Amniotic stem cell (primary cell): ENCODE measurements around the gene BTNL9.
"Not testable (repeated sequence)": the region's sequence is repeated elsewhere in the genome, so short reads cannot be mapped to it uniquely, and the experiment has no call there.

Source experiments
- DNase-seq: peaks from one replicate; lab custom pipeline; 2025; lab: John Stamatoyannopoulos, UW

Gene BTNL9

DNA sequence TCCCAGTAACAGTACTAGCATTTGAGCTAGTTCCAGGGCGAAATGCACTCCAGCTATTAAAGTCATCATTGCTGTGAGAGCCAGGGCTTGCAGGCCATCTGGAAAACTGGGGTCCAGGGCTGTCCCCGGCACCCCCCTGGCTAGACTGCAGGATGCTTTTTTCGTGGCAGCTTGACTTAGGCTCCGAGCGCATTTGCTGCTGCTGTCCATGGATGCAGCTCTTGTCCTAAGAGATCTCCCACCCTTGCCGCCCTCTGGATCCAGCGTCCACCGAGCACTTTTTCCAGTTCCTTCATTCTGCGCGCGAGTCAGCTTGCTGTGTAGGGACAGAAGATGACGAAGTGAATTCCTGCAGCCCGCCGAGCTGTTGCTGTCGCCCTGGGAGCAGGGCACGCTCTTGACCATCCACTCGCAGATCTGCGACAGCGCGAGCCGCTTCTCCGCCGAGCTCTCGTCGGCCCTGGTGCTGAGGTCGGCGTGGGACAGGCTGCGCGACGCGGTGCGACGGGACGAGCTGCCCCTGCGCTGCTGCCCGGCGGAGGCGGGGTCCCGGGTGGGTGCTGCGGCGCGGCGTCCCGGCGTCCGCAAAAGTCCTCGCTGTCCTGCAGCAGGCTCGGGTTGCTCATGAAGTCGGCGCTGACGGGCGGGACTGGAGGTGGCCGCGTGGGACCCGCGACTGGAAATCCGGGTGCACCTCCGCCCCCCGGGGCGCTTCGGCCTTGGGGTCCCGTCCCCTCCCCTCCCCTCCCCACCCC, 60.2 kb downstream of the BTNL9 start:
- no peak for DNase-seq

DNA sequence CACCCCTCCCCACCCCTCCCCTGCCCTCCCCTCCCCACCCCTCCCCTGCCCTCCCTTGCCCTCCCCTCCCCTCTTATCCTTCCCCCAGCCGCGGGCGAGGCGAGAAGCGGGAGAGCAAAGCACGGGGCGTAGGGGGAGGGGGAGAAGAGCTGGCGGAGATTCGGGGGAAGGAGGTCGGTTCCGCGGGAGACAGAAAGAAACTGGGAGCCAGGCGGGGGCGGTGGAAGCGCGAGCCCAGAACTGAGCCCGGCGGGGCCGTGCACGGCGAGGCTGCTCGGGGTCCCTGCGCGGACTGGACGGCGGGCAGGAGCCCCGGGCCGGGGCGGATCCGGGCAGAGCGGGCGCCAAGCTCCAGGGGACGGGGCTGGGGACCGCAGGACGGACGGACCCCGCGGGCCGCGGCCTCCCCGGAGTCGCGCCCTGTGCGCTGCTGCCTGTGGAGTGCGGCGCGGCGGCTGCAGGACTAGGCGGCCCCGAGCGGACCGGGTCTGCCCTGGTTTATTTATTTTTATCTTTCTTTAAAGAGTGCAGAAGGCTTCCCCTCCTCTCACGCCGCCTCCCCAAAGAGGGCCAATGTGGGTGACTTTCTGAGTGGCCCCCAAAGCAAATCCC, 61.1 kb downstream of the BTNL9 start:
- not testable (repeated sequence) for DNase-seq

DNA sequence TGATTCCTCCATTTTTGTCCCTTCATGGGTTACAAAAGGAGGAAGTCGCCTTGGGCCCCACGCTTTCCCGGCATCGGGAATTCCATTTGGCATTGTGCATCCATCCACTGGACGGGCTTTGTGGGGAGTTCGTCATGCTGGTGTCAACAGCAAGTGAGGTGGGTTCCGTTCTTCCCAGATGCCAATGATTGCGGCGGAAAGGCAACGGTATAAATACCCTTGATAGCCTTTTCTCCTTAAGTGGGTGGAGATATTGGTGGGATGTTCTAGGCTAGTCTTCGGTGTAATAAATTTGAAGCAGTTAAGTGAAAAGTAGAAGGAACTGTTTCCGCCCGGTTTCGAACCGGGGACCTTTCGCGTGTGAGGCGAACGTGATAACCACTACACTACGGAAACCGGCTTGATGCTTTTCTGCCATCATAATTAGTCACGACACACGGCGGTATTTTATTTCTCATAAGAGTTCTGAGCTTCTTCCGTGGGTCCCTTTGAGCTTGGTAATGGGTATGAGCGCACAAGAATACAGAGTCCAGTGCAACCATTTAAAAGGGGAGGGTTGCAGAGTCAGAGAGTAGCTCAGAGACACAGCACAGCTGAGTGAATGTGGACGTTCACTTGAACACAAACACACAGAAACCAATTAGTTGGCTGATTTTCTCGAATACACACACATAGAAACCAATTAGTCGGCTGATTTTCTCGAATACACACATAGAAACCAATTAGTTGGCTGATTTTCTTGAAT, 62.0 kb downstream of the BTNL9 start:
- DNase-seq = not testable (repeated sequence)

DNA sequence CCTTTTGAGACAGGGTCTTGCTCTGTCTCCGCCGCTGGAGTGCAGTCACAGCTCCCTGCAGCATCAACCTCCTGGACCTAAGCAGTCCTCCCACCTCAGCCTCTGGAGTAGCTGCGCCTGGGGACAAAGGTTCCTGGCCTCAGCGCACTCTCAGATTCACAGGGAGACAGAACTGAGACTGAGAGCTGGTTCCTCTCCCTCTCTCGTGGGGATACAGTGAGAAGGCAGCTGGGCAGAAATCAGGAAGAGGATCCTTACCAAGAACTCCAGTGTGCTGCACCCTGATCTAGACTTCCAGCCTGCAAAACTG, 64.1 kb downstream of the BTNL9 start:
- not testable (repeated sequence) for DNase-seq

DNA sequence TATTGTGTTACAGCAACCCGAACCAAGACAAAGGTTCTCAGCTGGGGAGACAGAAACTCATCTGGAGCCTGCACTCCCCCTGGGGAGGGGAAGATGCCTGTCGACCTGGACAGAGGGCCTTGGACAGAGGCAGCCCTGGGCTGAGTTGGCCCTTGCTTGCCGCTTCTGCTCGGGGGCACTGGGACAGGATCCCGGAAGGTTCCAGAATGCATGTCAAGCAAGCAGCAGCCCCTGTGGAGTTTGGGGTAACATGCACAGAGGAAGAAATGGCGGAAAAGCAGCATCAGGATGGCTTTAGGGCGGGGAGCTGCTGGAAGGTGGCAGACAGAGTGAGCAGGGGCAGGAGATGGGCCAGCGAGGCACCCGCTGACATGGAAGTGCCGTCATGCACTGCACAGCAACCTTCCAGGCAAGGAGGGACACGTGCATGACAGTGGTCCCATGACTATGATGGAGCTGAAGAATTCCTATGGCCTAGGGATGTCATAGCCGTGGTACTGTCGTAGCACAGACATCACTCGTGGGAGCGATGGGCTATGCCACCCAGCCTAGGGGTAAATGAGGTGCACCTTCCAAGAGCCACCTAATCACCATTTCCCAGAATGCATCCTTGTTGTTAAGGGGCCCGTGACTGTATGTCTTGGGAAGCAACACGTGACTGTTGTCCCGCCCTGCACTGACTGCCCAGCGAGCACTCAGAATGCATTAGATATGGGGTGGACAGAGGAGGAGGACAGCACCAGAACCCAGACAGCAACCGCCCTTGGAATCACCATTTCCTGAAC, 64.7 kb downstream of the BTNL9 start:
- not testable (repeated sequence) for DNase-seq

DNA sequence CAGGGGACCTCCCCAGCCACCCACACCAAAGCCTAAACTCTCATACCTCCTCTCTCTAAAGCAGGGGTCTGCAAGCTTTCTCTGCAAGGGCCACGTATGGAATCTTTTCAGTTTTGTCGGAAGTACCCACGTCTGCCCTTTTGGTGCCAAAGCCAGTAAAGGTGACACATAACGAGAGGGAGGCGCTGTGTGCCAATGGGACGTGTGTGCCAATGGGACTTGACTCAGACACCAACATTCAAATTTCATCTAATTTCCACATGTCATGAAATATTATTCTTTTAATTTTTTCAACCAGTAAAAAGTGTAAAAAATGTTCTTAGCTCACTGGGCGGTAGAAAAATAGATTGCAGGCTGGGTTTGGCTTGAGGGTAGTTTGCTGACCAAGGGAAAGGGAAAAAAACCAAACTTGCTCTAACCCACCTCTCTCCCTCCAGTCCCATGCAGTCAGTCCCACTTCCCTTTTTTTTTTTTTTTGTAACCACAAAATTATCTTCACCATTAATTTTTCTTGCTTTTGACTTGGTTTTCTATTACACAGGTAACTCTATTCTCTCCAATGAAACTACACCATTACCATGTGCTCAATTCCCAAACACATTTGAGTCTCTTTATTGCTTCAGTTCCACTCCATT, 65.4 kb downstream of the BTNL9 start:
- no peak for DNase-seq

DNA sequence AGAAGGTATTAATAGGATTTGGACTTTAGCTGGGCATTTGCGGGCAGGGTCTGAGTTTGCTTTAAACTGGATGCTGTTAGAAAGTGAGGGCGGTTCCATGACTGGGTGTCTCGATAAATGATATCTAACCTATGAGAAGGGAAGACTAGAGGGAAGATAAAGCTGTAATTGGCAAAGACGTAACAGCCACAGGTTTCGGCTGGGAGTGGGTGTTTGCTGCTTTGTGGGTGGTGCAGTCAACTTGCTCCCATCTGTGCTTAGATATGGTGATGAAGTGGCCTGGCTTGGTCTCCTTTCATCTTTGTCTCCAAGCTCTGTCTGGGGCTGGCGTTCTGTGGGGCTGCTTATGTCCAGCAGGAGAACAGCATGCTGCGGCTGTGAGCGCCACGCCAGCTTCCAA, 67.6 kb downstream of the BTNL9 start:
- no peak for DNase-seq

DNA sequence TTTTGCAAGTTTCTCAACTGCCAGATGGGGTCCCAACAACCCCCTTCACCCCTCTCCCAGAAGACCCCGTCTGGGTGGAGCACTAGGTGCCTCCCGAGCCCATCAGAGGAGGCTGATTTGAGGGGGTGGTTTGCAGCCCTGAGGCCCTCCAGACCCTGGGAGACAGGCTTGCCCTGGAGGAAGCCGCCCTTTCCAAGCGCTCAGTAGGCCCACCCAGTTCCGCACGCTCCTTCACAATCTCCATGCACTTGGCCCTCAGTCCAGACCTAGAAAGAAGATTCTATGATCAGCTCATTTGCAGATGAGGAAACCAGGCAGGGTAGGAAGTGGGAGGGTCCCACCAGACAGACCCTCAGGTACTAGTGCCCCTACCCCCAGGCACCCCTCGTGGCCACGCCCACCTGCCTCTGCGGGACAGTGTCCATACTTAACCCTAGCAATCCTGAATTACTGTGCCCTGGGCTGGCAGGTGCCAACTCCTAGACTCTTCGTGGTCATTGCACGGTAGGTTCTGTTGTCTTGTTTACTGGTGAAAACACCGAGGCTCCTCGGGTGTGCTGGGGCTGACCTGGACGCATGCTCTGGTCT, 68.6 kb downstream of the BTNL9 start:
- DNase-seq = no peak

DNA sequence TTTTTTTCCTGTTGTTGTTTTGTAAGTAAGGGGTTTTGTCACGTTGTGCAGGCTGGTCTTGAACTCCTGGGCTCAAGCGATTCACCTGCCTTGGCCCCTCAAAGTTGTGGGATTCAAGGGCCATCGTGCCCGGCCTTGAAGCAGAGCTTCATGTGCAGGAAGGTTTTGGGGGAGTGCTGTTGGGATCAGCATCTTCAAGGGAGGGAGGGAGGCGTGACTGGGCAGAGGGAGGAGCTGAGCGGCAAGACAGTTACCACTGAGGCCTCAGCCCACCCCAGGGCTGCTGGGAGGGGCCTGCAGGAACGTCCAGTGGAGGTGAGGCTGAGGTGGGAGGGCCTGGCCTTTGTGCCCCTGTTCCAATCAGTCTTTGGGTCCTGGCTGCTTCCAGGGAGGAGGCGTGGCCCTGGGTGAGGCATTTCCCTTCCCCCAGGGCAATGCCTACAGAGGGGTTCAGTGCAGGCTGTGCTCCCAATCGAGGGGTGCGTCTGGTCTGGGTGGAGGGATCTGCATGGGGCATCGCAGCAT, 69.5 kb downstream of the BTNL9 start:
- no peak for DNase-seq

DNA sequence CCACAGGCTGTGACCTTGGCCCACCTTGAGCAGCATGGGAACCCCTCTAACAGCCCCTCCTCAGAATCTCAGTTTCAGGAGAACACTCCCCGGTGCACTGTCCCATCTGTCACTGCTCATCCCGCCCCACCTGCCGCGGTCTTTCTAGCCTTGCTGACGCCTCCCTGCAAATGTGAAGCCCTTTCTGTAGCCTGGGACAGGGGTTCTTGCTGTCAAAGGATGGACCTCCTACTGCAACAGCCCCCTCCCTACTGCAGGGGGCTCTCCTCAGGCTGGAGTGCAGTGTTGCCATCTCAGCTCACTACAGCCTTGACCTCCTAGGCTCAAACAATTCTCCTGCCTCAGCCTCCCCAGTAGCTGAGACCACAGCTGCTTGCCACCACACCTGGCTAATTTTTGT, 70.9 kb downstream of the BTNL9 start:
- no peak for DNase-seq
